ENCODE measurements around the gene MDFI. TPM values are rescaled to one million over a fixed set of nuclear protein-coding genes. Genes with fewer than 3 reads are reported as not detected.

MDFI gene
- 0.53 TPM for polyA plus RNA-seq (2013)

GRCh38 chr6:41638002-41638934 lies at the start of gene MDFI:
Gene MDFI, plus strand, starts transcription at chr6:41638468. Its CDS starts 282 bp downstream, at chr6:41638750.
- H3K4me1 ChIP-seq (ENCODE audit: control extremely low read depth in 1 of 4, control insufficient read depth in 4 of 4, insufficient read depth in 4 of 4, low read length in 3 of 4), result peaks cover 0 to 44% (median 40%) of the 10 kb centered on the region in 4 experiments
- ChIA-PET CTCF (no interaction called here), POLR2A (no interaction called here)
- no peaks in the 10 kb centered on the region for H3K36me3 ChIP-seq (ENCODE audit: control insufficient read depth in 4 of 4, insufficient read depth in 4 of 4, low read length in 3 of 4)
- no peaks in the 10 kb centered on the region for H3K9me3 ChIP-seq (ENCODE audit: control extremely low read depth in 1 of 5, control insufficient read depth in 4 of 5, insufficient read depth in 2 of 5, low read depth in 1 of 5, low read length in 4 of 5)
- under 1% methylated on average over 56 of the region's 86 CpGs for WGBS (ENCODE audit: insufficient coverage)
- peak in 1 of 3 donors; percentile 20 for DNase-seq
- H3K27ac ChIP-seq (ENCODE audit: insufficient read depth in 1 of 2, low read depth in 1 of 2, low read length in 2 of 2, poor library complexity in 1 of 2, severe bottlenecking in 2 of 2), result no peak within 1 kb of the TSS
- peak within 1 kb of the TSS; percentile 29 to 74 (median 64) for H3K4me3 ChIP-seq (ENCODE audit: control insufficient read depth in 1 of 7, extremely low read depth in 1 of 7, insufficient read depth in 4 of 7, low read depth in 2 of 7, low read length in 6 of 7)
- peaks cover 0 to 60% (median 15%) of the 10 kb centered on the region in 5 experiments for H3K27me3 ChIP-seq (replicated peaks in 2 of 5; ENCODE audit: control insufficient read depth in 4 of 5, insufficient read depth in 5 of 5, low read length in 4 of 5)

GRCh38 chr6:41589223-41589622 lies 49.0 kb upstream of the MDFI start:
- no peak for DNase-seq
- Histone ChIP-seq H3K27ac (ENCODE audit: insufficient read depth in 1 of 2, low read depth in 1 of 2, low read length in 2 of 2, poor library complexity in 1 of 2, severe bottlenecking in 2 of 2) (no peak overlapping the region), H3K27me3 (replicated peaks in 2 of 5; ENCODE audit: control insufficient read depth in 4 of 5, insufficient read depth in 5 of 5, low read length in 4 of 5) (no peaks in the 10 kb centered on the region), H3K4me3 (ENCODE audit: control insufficient read depth in 1 of 7, extremely low read depth in 1 of 7, insufficient read depth in 4 of 7, low read depth in 2 of 7, low read length in 6 of 7) (no peak overlapping the region), H3K4me1 (ENCODE audit: control extremely low read depth in 1 of 4, control insufficient read depth in 4 of 4, insufficient read depth in 4 of 4, low read length in 3 of 4) (no peaks in the 10 kb centered on the region), H3K9me3 (ENCODE audit: control extremely low read depth in 1 of 5, control insufficient read depth in 4 of 5, insufficient read depth in 2 of 5, low read depth in 1 of 5, low read length in 4 of 5) (no peaks in the 10 kb centered on the region), H3K36me3 (ENCODE audit: control insufficient read depth in 4 of 4, insufficient read depth in 4 of 4, low read length in 3 of 4) (peaks cover 0 to 6% (median 2%) of the 10 kb centered on the region in 4 experiments)
- ChIA-PET POLR2A (no interaction called here), CTCF (interaction anchor here (0.6 to 2.8 kb wide), 16 partner anchors 14 to 221 kb away, joined by 3 to 18 read pairs (median 4); no protein-coding TSS in a partner anchor)
- WGBS (ENCODE audit: insufficient coverage), result 98% methylated on average over 4 of the region's 4 CpGs

- no peaks in the 10 kb centered on the region for H3K4me1 ChIP-seq (ENCODE audit: control extremely low read depth in 1 of 4, control insufficient read depth in 4 of 4, insufficient read depth in 4 of 4, low read length in 3 of 4)
- ChIA-PET POLR2A (no interaction called here), CTCF (interaction anchor here (0.9 to 2.8 kb wide), 13 partner anchors 13 to 222 kb away, joined by 3 to 18 read pairs (median 3); no protein-coding TSS in a partner anchor)
- WGBS (ENCODE audit: insufficient coverage), result 95% methylated on average over 30 of the region's 39 CpGs
- peaks cover 0 to 6% (median 2%) of the 10 kb centered on the region in 4 experiments for H3K36me3 ChIP-seq (ENCODE audit: control insufficient read depth in 4 of 4, insufficient read depth in 4 of 4, low read length in 3 of 4)
- no peaks in the 10 kb centered on the region for H3K27me3 ChIP-seq (replicated peaks in 2 of 5; ENCODE audit: control insufficient read depth in 4 of 5, insufficient read depth in 5 of 5, low read length in 4 of 5)
- H3K9me3 ChIP-seq (ENCODE audit: control extremely low read depth in 1 of 5, control insufficient read depth in 4 of 5, insufficient read depth in 2 of 5, low read depth in 1 of 5, low read length in 4 of 5), result no peaks in the 10 kb centered on the region
- H3K4me3 ChIP-seq (ENCODE audit: control insufficient read depth in 1 of 7, extremely low read depth in 1 of 7, insufficient read depth in 4 of 7, low read depth in 2 of 7, low read length in 6 of 7), result no peak overlapping the region
- H3K27ac ChIP-seq (ENCODE audit: insufficient read depth in 1 of 2, low read depth in 1 of 2, low read length in 2 of 2, poor library complexity in 1 of 2, severe bottlenecking in 2 of 2), result no peak overlapping the region
- no peak for DNase-seq
These were observed 48.3 kb upstream of the MDFI start for GRCh38 chr6:41589636-41590622.

- 97% methylated on average over 5 of the region's 6 CpGs for WGBS (ENCODE audit: insufficient coverage)
- Histone ChIP-seq H3K36me3 (ENCODE audit: control insufficient read depth in 4 of 4, insufficient read depth in 4 of 4, low read length in 3 of 4) (peaks cover 0 to 6% (median 2%) of the 10 kb centered on the region in 4 experiments), H3K27me3 (replicated peaks in 2 of 5; ENCODE audit: control insufficient read depth in 4 of 5, insufficient read depth in 5 of 5, low read length in 4 of 5) (no peaks in the 10 kb centered on the region), H3K27ac (ENCODE audit: insufficient read depth in 1 of 2, low read depth in 1 of 2, low read length in 2 of 2, poor library complexity in 1 of 2, severe bottlenecking in 2 of 2) (no peak overlapping the region), H3K4me1 (ENCODE audit: control extremely low read depth in 1 of 4, control insufficient read depth in 4 of 4, insufficient read depth in 4 of 4, low read length in 3 of 4) (no peaks in the 10 kb centered on the region), H3K9me3 (ENCODE audit: control extremely low read depth in 1 of 5, control insufficient read depth in 4 of 5, insufficient read depth in 2 of 5, low read depth in 1 of 5, low read length in 4 of 5) (no peaks in the 10 kb centered on the region), H3K4me3 (ENCODE audit: control insufficient read depth in 1 of 7, extremely low read depth in 1 of 7, insufficient read depth in 4 of 7, low read depth in 2 of 7, low read length in 6 of 7) (no peak overlapping the region)
- POLR2A ChIA-PET, result no interaction called here
- DNase-seq, result no peak
- CTCF ChIA-PET, result interaction anchor here (0.7 to 2.3 kb wide), 11 partner anchors 10 to 224 kb away, joined by 3 to 7 read pairs (median 3); no protein-coding TSS in a partner anchor
These were observed 47.1 kb upstream of the MDFI start for GRCh38 chr6:41591122-41591521.

DNA sequence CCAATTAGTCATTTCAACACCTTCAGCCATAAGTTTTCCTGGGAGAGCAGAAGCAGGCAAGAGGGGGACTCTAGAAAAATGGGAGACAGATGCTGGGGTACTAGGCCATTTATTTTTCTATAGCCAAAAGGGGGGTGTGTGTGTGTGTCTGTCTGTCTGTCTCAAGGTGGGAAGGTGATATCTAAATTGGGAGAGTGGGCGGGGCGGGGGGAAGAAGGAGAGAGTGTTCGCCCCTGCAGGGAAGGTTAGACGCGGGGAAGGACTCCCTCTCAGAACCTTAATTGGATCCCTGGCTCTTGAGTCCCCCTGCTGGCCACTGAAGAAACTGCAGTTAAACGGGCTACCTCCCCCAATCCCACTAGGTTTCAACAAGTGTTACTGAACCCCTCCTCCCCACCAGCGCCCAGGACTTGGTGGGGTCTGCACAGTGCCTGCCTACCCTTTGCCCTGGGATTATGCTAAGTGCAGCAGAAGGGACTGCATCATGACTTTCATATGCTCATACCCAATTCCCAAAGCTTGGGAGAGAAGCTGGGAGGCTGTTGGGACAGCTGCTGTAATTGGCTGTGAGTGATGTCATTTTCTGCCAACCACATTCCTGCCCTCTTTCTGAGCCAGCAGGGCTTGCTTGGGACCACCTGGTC lies 46.3 kb upstream of the MDFI start:
- peak; percentile 65 to 80 (median 73) for DNase-seq
- no peaks in the 10 kb centered on the region for H3K9me3 ChIP-seq (ENCODE audit: control extremely low read depth in 1 of 5, control insufficient read depth in 4 of 5, insufficient read depth in 2 of 5, low read depth in 1 of 5, low read length in 4 of 5)
- CTCF ChIA-PET, result interaction anchor here (0.6 to 3.1 kb wide), 12 partner anchors 11 to 224 kb away, joined by 3 to 18 read pairs (median 3); no protein-coding TSS in a partner anchor
- no peak overlapping the region for H3K27ac ChIP-seq (ENCODE audit: insufficient read depth in 1 of 2, low read depth in 1 of 2, low read length in 2 of 2, poor library complexity in 1 of 2, severe bottlenecking in 2 of 2)
- POLR2A ChIA-PET, result no interaction called here
- H3K36me3 ChIP-seq (ENCODE audit: control insufficient read depth in 4 of 4, insufficient read depth in 4 of 4, low read length in 3 of 4), result peaks cover 0 to 6% (median 3%) of the 10 kb centered on the region in 4 experiments
- H3K4me3 ChIP-seq (ENCODE audit: control insufficient read depth in 1 of 7, extremely low read depth in 1 of 7, insufficient read depth in 4 of 7, low read depth in 2 of 7, low read length in 6 of 7), result no peak overlapping the region
- no peaks in the 10 kb centered on the region for H3K27me3 ChIP-seq (replicated peaks in 2 of 5; ENCODE audit: control insufficient read depth in 4 of 5, insufficient read depth in 5 of 5, low read length in 4 of 5)
- no peaks in the 10 kb centered on the region for H3K4me1 ChIP-seq (ENCODE audit: control extremely low read depth in 1 of 4, control insufficient read depth in 4 of 4, insufficient read depth in 4 of 4, low read length in 3 of 4)
- 0% methylated on average over 6 of the region's 7 CpGs for WGBS (ENCODE audit: insufficient coverage)

- ChIA-PET CTCF (interaction anchor here (1.5 to 3.1 kb wide), 3 partner anchors 9 to 225 kb away, joined by 3 to 18 read pairs (median 10); no protein-coding TSS in a partner anchor), POLR2A (no interaction called here)
- WGBS (ENCODE audit: insufficient coverage), result 95% methylated on average over 24 of the region's 24 CpGs
- Histone ChIP-seq H3K27me3 (replicated peaks in 2 of 5; ENCODE audit: control insufficient read depth in 4 of 5, insufficient read depth in 5 of 5, low read length in 4 of 5) (no peaks in the 10 kb centered on the region), H3K9me3 (ENCODE audit: control extremely low read depth in 1 of 5, control insufficient read depth in 4 of 5, insufficient read depth in 2 of 5, low read depth in 1 of 5, low read length in 4 of 5) (no peaks in the 10 kb centered on the region), H3K36me3 (ENCODE audit: control insufficient read depth in 4 of 4, insufficient read depth in 4 of 4, low read length in 3 of 4) (peaks cover 0 to 5% (median 3%) of the 10 kb centered on the region in 4 experiments), H3K27ac (ENCODE audit: insufficient read depth in 1 of 2, low read depth in 1 of 2, low read length in 2 of 2, poor library complexity in 1 of 2, severe bottlenecking in 2 of 2) (no peak overlapping the region), H3K4me1 (ENCODE audit: control extremely low read depth in 1 of 4, control insufficient read depth in 4 of 4, insufficient read depth in 4 of 4, low read length in 3 of 4) (no peaks in the 10 kb centered on the region), H3K4me3 (ENCODE audit: control insufficient read depth in 1 of 7, extremely low read depth in 1 of 7, insufficient read depth in 4 of 7, low read depth in 2 of 7, low read length in 6 of 7) (no peak overlapping the region)
- no peak for DNase-seq
These were observed 44.9 kb upstream of the MDFI start for GRCh38 chr6:41593406-41593805.

Measured in common myeloid progenitor, CD34-positive (primary cell).